CD4-positive, alpha-beta memory T cell (primary cell): ENCODE measurements around the gene SUGP1. TPM values are rescaled to one million over a fixed set of nuclear protein-coding genes. Genes with fewer than 3 reads are reported as not detected.
"Not testable (repeated sequence)": the region's sequence is repeated elsewhere in the genome, so short reads cannot be mapped to it uniquely, and the experiment has no call there.

ENCODE experiments used
- CTCF ChIA-PET: fragments of 350-600 bp; sonication (Branson Sonifier 250); formaldehyde crosslinking; loops from one replicate; lab custom pipeline; 2021; ENCODE audit warnings: inconsistent platforms; ENCODE audit not compliant: partially characterized antibody; lab: Charles Lee
- POLR2A ChIA-PET: fragments of 350-600 bp; sonication (Branson Sonifier 250); formaldehyde crosslinking; loops from one replicate; lab custom pipeline; 2021; ENCODE audit not compliant: partially characterized antibody; lab: Charles Lee
- DNase-seq, 5 donors: peaks; one replicate each; pipeline versions ENCODE4 v3.0.0 to v3.0.0-alpha.2; 2020 to 2022; ENCODE audit warnings: mixed read lengths in 1 of 5
- H3K27ac ChIP-seq: one replicate; pipeline ENCODE4 v1.7.0; 2013; ENCODE audit warnings: low read depth, low read length
- H3K27me3 ChIP-seq: 2 replicates; pipeline ENCODE4 v1.7.0; 2013; ENCODE audit warnings: mild to moderate bottlenecking, low read length, moderate library complexity; ENCODE audit not compliant: insufficient read depth
- H3K36me3 ChIP-seq: 2 replicates; pipeline ENCODE4 v1.7.0; 2013; ENCODE audit warnings: mild to moderate bottlenecking, low read length, moderate library complexity; ENCODE audit not compliant: insufficient read depth
- H3K4me1 ChIP-seq: 2 replicates; pipeline ENCODE4 v1.7.0; 2013; ENCODE audit warnings: mild to moderate bottlenecking, low read length, moderate library complexity; ENCODE audit not compliant: insufficient read depth
- H3K4me3 ChIP-seq, 2 donors: one replicate each; pipeline ENCODE4 v1.7.0; 2013; ENCODE audit warnings: low read length in 2 of 2, mild to moderate bottlenecking in 1 of 2
- H3K9me3 ChIP-seq, 2 donors: one replicate each; pipeline ENCODE4 v1.7.0; 2013; ENCODE audit warnings: low read length in 2 of 2, control low read depth in 1 of 2; ENCODE audit not compliant: control insufficient read depth in 1 of 2
- H3K27ac Mint-ChIP-seq, 7 donors: one replicate each; pipeline ENCODE4 v1.8.0; 2020 to 2021; ENCODE audit warnings: mixed read lengths in 7 of 7, mild to moderate bottlenecking in 6 of 7, inconsistent platforms in 3 of 7, moderate library complexity in 3 of 7
- H3K27me3 Mint-ChIP-seq, 2 donors: one replicate each; pipeline ENCODE4 v1.8.0; 2020 to 2021; ENCODE audit warnings: mixed read lengths in 2 of 2
- H3K36me3 Mint-ChIP-seq, 2 donors: one replicate each; pipeline ENCODE4 v1.8.0; 2020 to 2021; ENCODE audit warnings: mixed read lengths in 2 of 2, inconsistent platforms in 1 of 2, mild to moderate bottlenecking in 1 of 2
- H3K4me1 Mint-ChIP-seq, 4 donors: one replicate each; pipeline ENCODE4 v1.8.0; 2020 to 2021; ENCODE audit warnings: mixed read lengths in 4 of 4, mild to moderate bottlenecking in 1 of 4
- H3K4me3 Mint-ChIP-seq, 8 donors: one replicate each; pipeline ENCODE4 v1.8.0; 2020 to 2021; ENCODE audit warnings: mixed read lengths in 8 of 8, mild to moderate bottlenecking in 7 of 8, moderate library complexity in 6 of 8, inconsistent platforms in 3 of 8
- H3K9me3 Mint-ChIP-seq, 8 donors: one replicate each; pipeline ENCODE4 v1.8.0; 2020 to 2021; ENCODE audit warnings: mixed read lengths in 8 of 8, mild to moderate bottlenecking in 5 of 8, inconsistent platforms in 3 of 8, moderate library complexity in 1 of 8
- intact Hi-C: fragments of 100-400 bp; cut with micrococcal nuclease; formaldehyde crosslinking; loops from one replicate; pipeline ENCODE4 v1.15.1; 2023
- polyA plus RNA-seq, 2 donors: library from polyadenylated mRNA; unstranded; fragments of 300-500 nt; fragmentation: Illumina TruSeq; gene quantifications; one replicate each; pipeline ENCODE4 v1.2.3, GENCODE V29; 2021
- total RNA-seq, 2 experiments: library from RNA; stranded (reverse); gene quantifications; one replicate each; pipeline ENCODE4 v1.2.3, GENCODE V29; 2021

SUGP1 gene
- total and polyA plus RNA-seq, 4 experiments from 2014 or later, result 18.3 to 97.5 (median 59.5) TPM

- no peak for DNase-seq
- Histone ChIP-seq H3K27ac (no peak overlapping the region), H3K36me3 (no peaks in the 10 kb centered on the region), H3K4me1 (no peaks in the 10 kb centered on the region), H3K27me3 (peaks cover 4% of the 10 kb centered on the region), H3K4me3 (no peak overlapping the region), H3K9me3 (no peaks in the 10 kb centered on the region)
- POLR2A ChIA-PET, result no interaction called here
- H3K4me3 Mint-ChIP-seq, result no peak overlapping the region
- H3K4me1 Mint-ChIP-seq, result peaks cover 4 to 10% (median 6%) of the 10 kb centered on the region in 4 donors
- intact Hi-C loops, result no loop called here
- H3K36me3 Mint-ChIP-seq, result no peaks in the 10 kb centered on the region
- H3K27ac Mint-ChIP-seq, result no peak overlapping the region
- peaks cover 41 to 46% of the 10 kb centered on the region in 2 donors for H3K27me3 Mint-ChIP-seq
- H3K9me3 Mint-ChIP-seq, result peaks cover 0 to 7% (median under 1%) of the 10 kb centered on the region in 8 donors
- CTCF ChIA-PET, result no interaction called here
Measured at GRCh38 chr19:19257836-19258588, 62.3 kb downstream of the SUGP1 start.

GRCh38 chr19:19257137-19257536, 63.2 kb downstream of the SUGP1 start:
- Histone ChIP-seq H3K4me1 (no peaks in the 10 kb centered on the region), H3K4me3 (no peak overlapping the region), H3K36me3 (no peaks in the 10 kb centered on the region), H3K27ac (no peak overlapping the region), H3K27me3 (peaks cover 4% of the 10 kb centered on the region), H3K9me3 (no peaks in the 10 kb centered on the region)
- peaks cover 3 to 9% (median 3%) of the 10 kb centered on the region in 4 donors for H3K4me1 Mint-ChIP-seq
- ChIA-PET POLR2A (no interaction called here), CTCF (no interaction called here)
- DNase-seq, result no peak
- H3K27ac Mint-ChIP-seq, result no peak overlapping the region
- intact Hi-C loops, result no loop called here
- H3K9me3 Mint-ChIP-seq, result peaks cover 0 to 7% (median under 1%) of the 10 kb centered on the region in 8 donors
- H3K27me3 Mint-ChIP-seq, result peaks cover 35 to 44% of the 10 kb centered on the region in 2 donors
- H3K4me3 Mint-ChIP-seq, result no peak overlapping the region
- no peaks in the 10 kb centered on the region for H3K36me3 Mint-ChIP-seq

- intact Hi-C loops, result no loop called here
- ChIA-PET CTCF (no interaction called here), POLR2A (no interaction called here)
- Histone ChIP-seq H3K36me3 (no peaks in the 10 kb centered on the region), H3K4me1 (no peaks in the 10 kb centered on the region), H3K27ac (no peak overlapping the region), H3K4me3 (no peak overlapping the region), H3K27me3 (peaks cover 9% of the 10 kb centered on the region), H3K9me3 (no peaks in the 10 kb centered on the region)
- H3K4me3 Mint-ChIP-seq, result peak overlapping the region in 2 of 8 donors; percentile 31 to 58
- peaks cover 0 to 7% (median under 1%) of the 10 kb centered on the region in 8 donors for H3K9me3 Mint-ChIP-seq
- H3K27ac Mint-ChIP-seq, result no peak overlapping the region
- peaks cover 35 to 47% of the 10 kb centered on the region in 2 donors for H3K27me3 Mint-ChIP-seq
- DNase-seq, result no peak
- H3K36me3 Mint-ChIP-seq, result no peaks in the 10 kb centered on the region
- H3K4me1 Mint-ChIP-seq, result peaks cover 0 to 5% (median 0%) of the 10 kb centered on the region in 4 donors
Measured at GRCh38 chr19:19256072-19256969, 64.0 kb downstream of the SUGP1 start.

GRCh38 chr19:19253409-19253808, 66.9 kb downstream of the SUGP1 start:
- H3K27me3 Mint-ChIP-seq, result peaks cover 29 to 38% of the 10 kb centered on the region in 2 donors
- H3K36me3 Mint-ChIP-seq, H3K4me1 ChIP-seq, H3K27ac Mint-ChIP-seq, H3K27ac ChIP-seq, H3K36me3 ChIP-seq, CTCF ChIA-PET, H3K9me3 ChIP-seq, H3K4me3 Mint-ChIP-seq, H3K4me1 Mint-ChIP-seq, intact Hi-C loops, H3K4me3 ChIP-seq, DNase-seq, H3K27me3 ChIP-seq, H3K9me3 Mint-ChIP-seq, POLR2A ChIA-PET: not testable (repeated sequence)

- Histone ChIP-seq H3K9me3 (no peaks in the 10 kb centered on the region), H3K4me3 (no peak overlapping the region), H3K4me1 (no peaks in the 10 kb centered on the region), H3K27ac (no peak overlapping the region), H3K27me3 (peaks cover 5% of the 10 kb centered on the region), H3K36me3 (no peaks in the 10 kb centered on the region)
- POLR2A ChIA-PET, result no interaction called here
- Mint-ChIP-seq H3K4me1 (no peaks in the 10 kb centered on the region), H3K9me3 (no peaks in the 10 kb centered on the region), H3K36me3 (no peaks in the 10 kb centered on the region), H3K4me3 (no peak overlapping the region), H3K27me3 (peaks cover 20 to 26% of the 10 kb centered on the region in 2 donors), H3K27ac (no peak overlapping the region)
- intact Hi-C loops, result no loop called here
- no peak for DNase-seq
- CTCF ChIA-PET, result no interaction called here
Measured at GRCh38 chr19:19250196-19250801, 70.0 kb downstream of the SUGP1 start.

- no peak for DNase-seq
- Mint-ChIP-seq H3K4me1 (no peaks in the 10 kb centered on the region), H3K27ac (no peak overlapping the region), H3K9me3 (peaks cover 2 to 13% (median 9%) of the 10 kb centered on the region in 8 donors), H3K27me3 (peaks cover 13 to 18% of the 10 kb centered on the region in 2 donors), H3K4me3 (no peak overlapping the region), H3K36me3 (no peaks in the 10 kb centered on the region)
- Histone ChIP-seq H3K36me3 (no peaks in the 10 kb centered on the region), H3K4me1 (no peaks in the 10 kb centered on the region), H3K4me3 (no peak overlapping the region), H3K27me3 (no peaks in the 10 kb centered on the region), H3K27ac (no peak overlapping the region), H3K9me3 (peaks cover 0 to 4% of the 10 kb centered on the region in 2 donors)
- ChIA-PET POLR2A (no interaction called here), CTCF (no interaction called here)
- intact Hi-C loops, result no loop called here
Measured at GRCh38 chr19:19240476-19240875, 79.8 kb downstream of the SUGP1 start.

GRCh38 chr19:19239675-19240074, 80.6 kb downstream of the SUGP1 start:
- Histone ChIP-seq H3K4me1 (no peaks in the 10 kb centered on the region), H3K27ac (no peak overlapping the region), H3K4me3 (no peak overlapping the region), H3K27me3 (no peaks in the 10 kb centered on the region), H3K36me3 (no peaks in the 10 kb centered on the region), H3K9me3 (peaks cover 0 to 8% of the 10 kb centered on the region in 2 donors)
- ChIA-PET POLR2A (no interaction called here), CTCF (no interaction called here)
- Mint-ChIP-seq H3K27me3 (peaks cover 13 to 18% of the 10 kb centered on the region in 2 donors), H3K27ac (no peak overlapping the region), H3K4me1 (no peaks in the 10 kb centered on the region), H3K4me3 (no peak overlapping the region), H3K9me3 (peaks cover 2 to 16% (median 12%) of the 10 kb centered on the region in 8 donors), H3K36me3 (no peaks in the 10 kb centered on the region)
- intact Hi-C loops, result no loop called here
- DNase-seq, result no peak
